HEK293T (cell line): ENCODE data around the gene C3.

ENCODE experiments used
- CTCF ChIA-PET: fragments of 350-600 bp; formaldehyde crosslinking; extraction: SDS; loops from one replicate; lab custom pipeline; 2021; ENCODE audit warnings: antibody characterized with exemption, inconsistent platforms; lab: Yijun Ruan, JAX
- POLR2A ChIA-PET: fragments of 350-600 bp; formaldehyde crosslinking; extraction: SDS; loops from one replicate; lab custom pipeline; 2020; ENCODE audit warnings: antibody characterized with exemption, inconsistent platforms; lab: Yijun Ruan, JAX
- DNase-seq: peaks from one replicate; pipeline ENCODE4 v3.0.0; 2012; ENCODE audit warnings: mixed read lengths; ENCODE audit errors: extremely low spot score
- ARNT ChIP-seq: fragments of 450-650 bp; IDR thresholded peaks from 2 replicates; pipeline ENCODE4 v1.6.1; 2017; ENCODE audit warnings: mild to moderate bottlenecking
- BHLHE40 ChIP-seq: fragments of 450-650 bp; IDR thresholded peaks from 2 replicates; pipeline ENCODE4 v1.6.1; 2016; ENCODE audit warnings: mild to moderate bottlenecking, moderate library complexity, borderline replicate concordance
- CTBP1 ChIP-seq: fragments of 450-650 bp; IDR thresholded peaks from 2 replicates; pipeline ENCODE4 v1.6.1; 2016; ENCODE audit warnings: borderline replicate concordance
- ELF4 ChIP-seq: fragments of 450-650 bp; IDR thresholded peaks from 2 replicates; pipeline ENCODE4 v1.6.1; 2017; ENCODE audit warnings: antibody characterized with exemption
- FOXA1 ChIP-seq: fragments of 450-650 bp; IDR thresholded peaks from 2 replicates; pipeline ENCODE4 v1.6.1; 2016; ENCODE audit warnings: mild to moderate bottlenecking
- FOXK2 ChIP-seq: fragments of 450-650 bp; IDR thresholded peaks from 2 replicates; pipeline ENCODE4 v1.6.1; 2016; ENCODE audit warnings: mild to moderate bottlenecking
- FOXM1 ChIP-seq: fragments of 450-650 bp; IDR thresholded peaks from 2 replicates; pipeline ENCODE4 v1.6.1; 2017; ENCODE audit warnings: mild to moderate bottlenecking, borderline replicate concordance
- HDGF ChIP-seq: fragments of 450-650 bp; IDR thresholded peaks from 2 replicates; pipeline ENCODE4 v1.6.1; 2017; ENCODE audit warnings: antibody characterized with exemption, borderline replicate concordance
- L3MBTL2 ChIP-seq: fragments of 450-650 bp; conservative IDR thresholded peaks from 2 replicates; pipeline ENCODE4 v1.6.1; 2016; ENCODE audit warnings: mild to moderate bottlenecking
- LEF1 ChIP-seq: fragments of 450-650 bp; IDR thresholded peaks from 2 replicates; pipeline ENCODE4 v1.6.1; 2017; ENCODE audit warnings: mild to moderate bottlenecking, borderline replicate concordance
- NFRKB ChIP-seq: fragments of 450-650 bp; IDR thresholded peaks from 2 replicates; pipeline ENCODE4 v1.6.1; 2016; ENCODE audit warnings: mild to moderate bottlenecking, moderate library complexity
- PKNOX1 ChIP-seq: fragments of 450-650 bp; IDR thresholded peaks from 2 replicates; pipeline ENCODE4 v1.6.1; 2016
- SP1 ChIP-seq: fragments of 450-650 bp; IDR thresholded peaks from 2 replicates; pipeline ENCODE4 v1.6.1; 2017
- SUZ12 ChIP-seq: fragments of 450-650 bp; IDR thresholded peaks from 2 replicates; pipeline ENCODE4 v1.6.1; 2016; ENCODE audit warnings: mild to moderate bottlenecking
- TARDBP ChIP-seq: fragments of 450-650 bp; IDR thresholded peaks from 2 replicates; pipeline ENCODE4 v1.6.1; 2016
- ZNF384 ChIP-seq: fragments of 450-650 bp; IDR thresholded peaks from 2 replicates; pipeline ENCODE4 v1.6.1; 2016

The C3 gene

GRCh38 chr19:6685962-6686627 lies 34.4 kb downstream of the C3 start:
- TF ChIP-seq L3MBTL2 (no peak), ZNF384 (no peak), LEF1 (no peak)
- ChIA-PET CTCF (no interaction called here), POLR2A (no interaction called here)
- DNase-seq, result no peak

GRCh38 chr19:6685482-6685881 lies 35.0 kb downstream of the C3 start:
- no peak for DNase-seq
- ChIA-PET CTCF (interaction anchor here (0.6 kb wide), 1 partner anchor 33 kb away, joined by 4 read pairs; no protein-coding TSS in a partner anchor), POLR2A (no interaction called here)
- TF ChIP-seq ARNT, result no peak
- no peak for TF ChIP-seq ZNF384
- no peak for TF ChIP-seq SP1
- no peak for TF ChIP-seq HDGF

GRCh38 chr19:6683971-6684370 lies 36.5 kb downstream of the C3 start:
- ChIA-PET POLR2A (no interaction called here), CTCF (no interaction called here)

GRCh38 chr19:6682607-6683128 lies 37.8 kb downstream of the C3 start:
- ChIA-PET POLR2A (no interaction called here), CTCF (no interaction called here)
- TF ChIP-seq FOXM1 (no peak), ZNF384 (no peak), FOXA1 (no peak), NFRKB (no peak), L3MBTL2 (no peak), ARNT (no peak), PKNOX1 (no peak), SP1 (no peak), BHLHE40 (no peak), ELF4 (no peak), LEF1 (no peak), FOXK2 (no peak), SUZ12 (no peak), CTBP1 (no peak), TARDBP (no peak), HDGF (no peak)
- no peak for DNase-seq

More at GRCh38 chr19:6683971-6684370, 36.5 kb downstream of the C3 start:
- TF ChIP-seq PKNOX1 (no peak), FOXA1 (no peak), FOXM1 (no peak), ELF4 (no peak), NFRKB (no peak)
- DNase-seq, result no peak

GRCh38 chr19:6680141-6680540 lies 40.3 kb downstream of the C3 start:
- TF ChIP-seq SP1 (no peak), LEF1 (no peak), BHLHE40 (no peak), CTBP1 (no peak), HDGF (no peak), FOXA1 (no peak), TARDBP (no peak), ELF4 (no peak), FOXM1 (no peak), NFRKB (no peak), PKNOX1 (no peak), SUZ12 (no peak), ZNF384 (no peak), FOXK2 (no peak), ARNT (no peak), L3MBTL2 (no peak)
- ChIA-PET CTCF (no interaction called here), POLR2A (no interaction called here)
- DNase-seq, result no peak

- ChIA-PET POLR2A (no interaction called here), CTCF (no interaction called here)
- no peak for DNase-seq
- TF ChIP-seq FOXA1, result no peak
- no peak for TF ChIP-seq SP1
- no peak for TF ChIP-seq CTBP1
- no peak for TF ChIP-seq BHLHE40
- no peak for TF ChIP-seq ZNF384
Measured at GRCh38 chr19:6679139-6679538, 41.3 kb downstream of the C3 start.

GRCh38 chr19:6678690-6679109 lies 41.8 kb downstream of the C3 start:
- TF ChIP-seq SUZ12, result no peak
- TF ChIP-seq BHLHE40, result no peak
- TF ChIP-seq LEF1, result no peak
- no peak for TF ChIP-seq FOXM1
- no peak for TF ChIP-seq ZNF384
- TF ChIP-seq TARDBP, result no peak
- no peak for TF ChIP-seq L3MBTL2
- TF ChIP-seq NFRKB, result no peak
- no peak for TF ChIP-seq HDGF
- TF ChIP-seq SP1, result no peak
- POLR2A ChIA-PET, result interaction anchor here (1.3 kb wide), 1 partner anchor 59 kb away, joined by 4 read pairs; the partner anchor contains the start of gene GPR108
- DNase-seq, result no peak
- CTCF ChIA-PET, result no interaction called here
